GM19240 (cell line): ENCODE measurements around the gene M6PR.
"Not testable (repeated sequence)": the region's sequence is repeated elsewhere in the genome, so short reads cannot be mapped to it uniquely, and the experiment has no call there.

ENCODE experiments used
- DNase-seq: peaks from one replicate; pipeline ENCODE4 v3.0.0; 2011; ENCODE audit warnings: low spot score; ENCODE audit not compliant: insufficient read length

M6PR gene

GRCh38 chr12:8950702-8951478, 1.4 kb upstream of the M6PR start:
- no peak for DNase-seq

- DNase-seq = no peak
These were observed 729 bp upstream of the M6PR start for GRCh38 chr12:8950221-8950527.

- DNase-seq = no peak
These were observed 624 bp downstream of the M6PR start for GRCh38 chr12:8948701-8949341.

- DNase-seq = no peak
These were observed 1.7 kb downstream of the M6PR start for GRCh38 chr12:8947737-8948136.

GRCh38 chr12:8946733-8947132, 2.7 kb downstream of the M6PR start:
- no peak for DNase-seq

- DNase-seq = no peak
These were observed 5.8 kb downstream of the M6PR start for GRCh38 chr12:8943565-8944186.

GRCh38 chr12:8941691-8942478, 7.6 kb downstream of the M6PR start:
- DNase-seq = no peak

GRCh38 chr12:8937842-8938442, 11.5 kb downstream of the M6PR start:
- DNase-seq = not testable (repeated sequence)

- no peak for DNase-seq
These were observed 12.7 kb downstream of the M6PR start for GRCh38 chr12:8936735-8937134.

GRCh38 chr12:8934080-8934479, 15.4 kb downstream of the M6PR start:
- not testable (repeated sequence) for DNase-seq

GRCh38 chr12:8932464-8932863, 17.0 kb downstream of the M6PR start:
- DNase-seq = not testable (repeated sequence)

- not testable (repeated sequence) for DNase-seq
These were observed 18.7 kb downstream of the M6PR start for GRCh38 chr12:8930655-8931323.

- no peak for DNase-seq
These were observed 26.9 kb downstream of the M6PR start for GRCh38 chr12:8922544-8922943.

- not testable (repeated sequence) for DNase-seq
These were observed 29.8 kb downstream of the M6PR start for GRCh38 chr12:8919643-8920042.

GRCh38 chr12:8917751-8918150, 31.7 kb downstream of the M6PR start:
- DNase-seq = no peak

GRCh38 chr12:8917031-8917430, 32.4 kb downstream of the M6PR start:
- no peak for DNase-seq

- DNase-seq = no peak
These were observed 33.3 kb downstream of the M6PR start for GRCh38 chr12:8916154-8916553.

- peak; percentile 72 for DNase-seq
These were observed 34.5 kb downstream of the M6PR start for GRCh38 chr12:8914716-8915526.

GRCh38 chr12:8914033-8914715, 35.3 kb downstream of the M6PR start, which contains the start of gene PHC1:
TSS of gene PHC1 (plus strand) at chr12:8914509. CDS start at chr12:8917678, 3,169 bp downstream.
- peak; percentile 62 for DNase-seq
